Astrocyte of the hippocampus (primary cell): ENCODE measurements around the gene ZNF669.

Experiments
- DNase-seq: peaks from one replicate; pipeline ENCODE4 v3.0.0; 2011; ENCODE audit warnings: low read depth, low spot score

ZNF669 gene

GRCh38 chr1:247111700-247112478 is 7.7 kb upstream of the ZNF669 start:
- peak; percentile 76 for DNase-seq

DNA sequence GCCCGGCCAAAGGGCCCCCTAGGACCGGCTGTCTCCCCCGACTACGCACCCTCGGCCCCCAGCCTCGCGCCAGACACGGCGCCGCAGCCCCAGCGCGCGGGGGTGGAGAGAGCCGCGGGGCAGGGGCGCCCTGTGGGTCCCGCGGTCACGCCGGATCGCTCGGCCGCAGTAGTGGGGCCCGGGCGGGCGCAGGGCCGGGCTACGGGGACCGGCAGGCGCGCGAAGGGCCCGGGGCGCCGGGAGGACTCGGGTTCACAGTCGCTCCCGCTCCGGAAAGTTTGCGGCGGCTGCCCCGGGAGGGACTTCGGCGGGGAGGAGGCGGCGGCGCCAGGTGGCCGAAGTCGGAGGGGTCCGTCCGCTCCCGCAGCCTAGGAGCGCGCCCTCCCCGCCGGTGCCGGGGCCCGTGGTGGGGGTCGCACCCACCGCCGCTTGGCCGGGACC is 7.1 kb upstream of the ZNF669 start:
- DNase-seq: peak; percentile 61

- DNase-seq: no peak
These were observed 6.6 kb upstream of the ZNF669 start for GRCh38 chr1:247110627-247111258.

DNA sequence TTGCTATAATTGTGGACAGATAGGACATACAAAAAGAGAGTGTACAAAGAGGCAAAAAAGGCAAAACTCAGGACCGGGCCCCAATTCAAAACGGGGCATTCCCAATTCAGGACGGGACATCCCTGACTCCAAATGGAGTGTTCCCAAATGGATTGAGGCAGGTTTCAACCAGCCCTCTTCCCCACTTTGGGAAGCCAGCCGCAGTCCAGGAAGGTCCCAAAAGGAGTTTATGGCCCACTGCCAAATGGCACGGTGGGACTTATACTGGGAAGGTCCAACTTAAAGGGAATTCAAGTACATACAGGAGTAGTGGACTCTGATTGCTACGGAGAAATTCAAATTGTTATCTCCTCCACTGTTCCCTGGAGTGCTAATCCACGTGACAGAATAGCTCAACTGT is 3.5 kb upstream of the ZNF669 start:
- no peak for DNase-seq

DNA sequence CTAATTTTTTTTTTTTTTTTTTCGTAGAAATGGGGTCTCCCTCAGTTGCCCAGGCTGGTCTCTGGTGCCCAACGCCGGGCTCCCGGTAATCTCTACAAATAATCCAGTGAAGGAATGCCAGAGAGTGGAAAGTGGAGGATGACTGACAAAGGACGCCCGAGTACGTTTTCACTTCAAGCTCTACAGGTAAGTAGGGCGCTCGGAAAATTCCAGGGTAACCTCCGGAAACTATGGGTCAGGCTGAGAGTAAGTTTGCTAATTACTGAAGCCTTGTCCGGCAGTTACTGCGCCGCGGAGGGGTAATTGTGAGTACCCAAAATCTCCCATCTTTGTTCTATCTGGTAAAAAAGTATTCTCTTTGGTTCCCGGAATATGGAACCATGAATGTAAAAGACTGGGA is 1.8 kb upstream of the ZNF669 start:
- DNase-seq: no peak

DNA sequence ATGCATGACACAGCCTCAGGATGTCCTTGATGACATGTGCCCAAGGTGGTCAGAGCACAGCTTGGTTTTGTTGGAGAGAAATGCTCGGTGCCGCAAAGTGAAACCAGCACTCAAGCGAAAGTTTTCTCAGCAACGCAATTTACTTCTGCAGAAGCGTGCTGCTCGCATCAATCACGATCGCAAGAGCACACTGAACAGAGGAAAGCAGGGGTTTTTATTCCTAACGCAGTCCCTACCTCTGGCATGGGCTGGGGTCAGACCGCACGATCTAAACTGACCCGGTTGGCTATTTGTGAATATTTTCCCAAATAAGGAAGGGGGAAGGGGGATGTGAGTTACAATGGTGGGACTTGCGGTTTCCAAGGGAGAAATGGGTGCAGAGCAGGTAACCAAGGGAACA is 809 bp upstream of the ZNF669 start:
- no peak for DNase-seq

DNA sequence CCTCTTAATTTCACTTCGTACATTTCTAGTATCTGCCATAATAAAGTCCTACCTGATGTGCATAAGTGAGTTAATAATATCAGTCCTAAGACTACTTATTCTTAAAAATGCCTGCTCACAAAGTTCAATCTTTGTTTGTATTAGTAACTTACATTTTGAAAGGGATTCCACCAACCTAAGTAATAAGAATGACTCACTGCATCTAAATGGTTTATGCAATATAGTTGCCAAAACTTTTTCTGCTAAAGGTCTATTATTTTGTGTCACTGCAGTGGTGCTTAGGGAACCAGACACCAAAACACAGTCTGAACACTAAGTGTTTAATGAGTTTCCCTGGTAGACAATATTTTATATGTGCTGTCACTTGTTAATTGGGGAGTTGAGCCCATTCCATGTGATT is 1.8 kb downstream of the ZNF669 start:
- no peak for DNase-seq

- no peak for DNase-seq
These were observed 3.4 kb downstream of the ZNF669 start for GRCh38 chr1:247100676-247101279.

DNA sequence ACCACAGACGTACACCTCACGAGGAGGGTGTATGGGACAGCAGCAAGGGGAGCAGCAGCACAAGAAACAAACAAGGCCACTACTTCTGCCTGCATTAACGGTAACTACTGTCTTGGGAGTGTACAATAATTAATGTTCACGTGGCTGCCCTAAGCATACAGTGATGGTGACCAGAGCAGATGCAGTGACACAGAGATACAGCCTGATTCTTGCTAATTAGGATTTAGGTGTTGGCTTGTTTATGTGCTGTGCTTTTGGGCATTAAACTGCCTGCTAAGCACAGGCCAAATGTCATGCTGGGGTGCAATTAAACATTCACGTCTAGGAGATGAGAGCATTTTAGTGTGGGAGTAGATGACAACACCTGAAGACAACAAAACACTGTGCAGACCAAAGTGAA is 7.2 kb downstream of the ZNF669 start:
- no peak for DNase-seq

DNA sequence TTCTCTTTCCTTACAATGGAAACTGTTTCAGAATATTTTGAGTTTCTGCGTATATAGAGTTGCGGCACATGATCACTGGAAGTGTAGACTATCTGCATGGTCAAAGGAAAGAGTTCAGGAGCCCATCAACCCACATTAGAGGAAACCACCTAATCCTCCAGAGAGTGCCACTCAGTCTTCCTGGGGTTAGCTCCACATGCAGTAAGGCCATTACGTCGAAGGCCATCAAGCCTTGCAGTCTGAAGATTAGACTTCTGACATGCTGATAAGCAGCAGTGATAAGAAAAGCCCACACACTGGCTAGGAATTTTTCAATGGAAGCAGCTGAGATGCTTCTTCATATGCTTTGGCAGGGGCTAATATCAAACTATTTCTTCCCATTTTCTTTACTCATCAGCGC is 7.6 kb downstream of the ZNF669 start:
- DNase-seq: no peak

DNA sequence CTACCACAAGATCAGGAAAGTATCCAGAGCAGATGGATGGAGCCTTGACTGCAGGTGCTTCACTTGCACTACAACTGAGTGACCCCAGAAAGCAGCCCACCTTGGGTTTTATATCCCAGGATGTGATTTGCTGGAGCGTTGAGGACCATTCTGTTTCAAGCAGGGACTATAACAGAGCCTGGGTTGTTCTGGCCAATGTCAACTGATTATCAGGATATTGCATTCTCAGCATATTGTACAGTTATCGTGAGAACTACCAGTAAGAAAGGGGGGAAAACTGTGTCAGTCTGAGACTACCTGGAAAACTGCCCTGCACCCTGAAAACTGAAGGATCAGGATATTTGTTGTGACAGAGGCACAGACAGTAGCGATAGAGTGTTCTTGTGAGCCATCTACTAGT is 8.0 kb downstream of the ZNF669 start:
- no peak for DNase-seq

- DNase-seq: no peak
These were observed 13.7 kb downstream of the ZNF669 start for GRCh38 chr1:247090455-247090854.

DNA sequence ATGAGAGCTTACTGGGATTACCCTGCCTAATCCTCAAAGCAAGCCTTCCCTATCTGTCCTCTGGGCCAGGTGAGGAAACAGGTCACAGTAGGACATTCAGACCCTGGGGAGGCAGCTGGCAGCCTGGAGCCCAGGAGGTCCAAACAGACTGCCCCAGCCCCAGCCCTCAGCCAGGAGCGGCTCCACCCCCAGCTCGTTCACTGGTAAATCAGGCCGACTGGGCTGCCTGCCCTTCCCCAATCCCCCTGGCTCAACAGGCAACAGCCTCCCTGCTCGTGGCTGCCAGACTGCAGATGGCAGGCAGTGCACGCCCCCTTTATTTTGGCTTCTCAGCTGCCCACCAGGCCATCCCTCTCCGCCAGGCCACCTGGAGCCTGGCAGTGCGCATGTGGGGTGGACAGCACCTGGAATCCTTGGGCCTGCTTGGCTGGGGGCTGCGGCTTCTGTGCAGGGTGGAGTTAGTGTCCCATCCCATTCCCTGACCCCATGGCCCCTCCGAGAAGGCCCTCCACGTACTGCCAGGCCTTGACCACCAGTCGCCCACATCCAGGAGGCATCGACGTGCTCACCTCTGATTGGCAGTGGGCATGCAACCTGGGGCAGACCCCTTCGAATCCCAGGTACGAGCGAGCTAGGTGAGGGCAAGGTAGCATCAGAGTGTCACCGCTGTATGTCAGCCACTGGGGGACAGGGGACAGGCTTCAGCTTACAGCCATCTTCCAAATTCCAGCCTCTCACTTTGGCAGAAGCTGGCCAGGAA is 14.4 kb downstream of the ZNF669 start:
- DNase-seq: no peak

- no peak for DNase-seq
These were observed 15.2 kb downstream of the ZNF669 start for GRCh38 chr1:247088967-247089366.

DNA sequence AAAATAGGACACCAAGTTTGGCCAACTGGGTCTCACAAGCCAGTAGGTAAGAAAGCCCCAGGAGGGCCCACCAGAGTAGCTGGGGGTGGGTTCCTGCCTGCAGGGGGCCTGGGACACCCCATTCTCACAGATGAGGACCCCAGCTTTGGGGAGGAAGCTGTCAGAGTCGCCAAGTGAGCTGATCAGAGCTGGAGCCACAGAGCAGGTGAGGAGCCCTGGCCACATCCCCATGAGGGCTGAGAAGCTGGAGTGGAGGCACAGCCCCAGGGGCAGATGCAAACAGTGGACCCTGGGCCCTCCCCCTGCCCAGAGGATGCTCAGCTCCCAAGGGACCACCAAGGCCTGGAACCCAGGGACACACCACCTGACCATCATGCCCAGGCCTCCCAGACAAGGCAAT is 16.9 kb downstream of the ZNF669 start:
- DNase-seq: no peak

DNA sequence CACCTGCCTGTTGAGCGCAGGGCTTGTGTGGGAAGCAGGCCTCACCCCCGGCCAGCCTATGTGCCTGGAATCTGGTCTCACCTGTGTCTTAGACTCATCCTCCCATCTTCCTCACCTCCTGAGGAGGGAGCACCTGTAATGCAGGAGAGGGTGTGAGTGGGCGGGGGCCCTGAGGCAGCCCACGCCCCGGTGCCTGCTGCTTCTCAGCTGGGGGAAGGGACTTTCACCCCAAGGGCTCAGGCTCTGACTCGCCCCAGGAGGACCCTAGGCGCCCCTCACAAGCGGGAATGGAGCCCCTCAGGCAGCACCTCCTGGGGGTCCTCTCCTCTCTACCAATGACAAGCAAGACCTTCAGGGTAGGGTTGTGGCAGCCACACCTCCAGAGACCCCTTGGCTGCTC is 18.8 kb downstream of the ZNF669 start:
- DNase-seq: no peak

GRCh38 chr1:247084771-247085170 is 19.4 kb downstream of the ZNF669 start:
- no peak for DNase-seq

GRCh38 chr1:247079141-247079874 is 24.8 kb downstream of the ZNF669 start:
- DNase-seq: no peak

- DNase-seq: peak; percentile 97
These were observed 25.7 kb downstream of the ZNF669 start, which contains the start of gene ZNF670 for GRCh38 chr1:247078258-247079140. Gene ZNF670, minus strand, starts transcription at chr1:247078811. Its CDS starts 215 bp downstream, at chr1:247078596.

GRCh38 chr1:247077876-247078257 is 26.3 kb downstream of the ZNF669 start:
- peak; percentile 25 for DNase-seq
